Measurements from ENCODE around the gene H2BK1. TPM values are rescaled to one million over a fixed set of nuclear protein-coding genes. Genes with fewer than 3 reads are reported as not detected.

Gene H2BK1
- total RNA-seq, 1 experiment from 2014 or later: 0.87 TPM

GRCh38 chr7:151187409-151188251 lies 22.7 kb downstream of the H2BK1 start (continued):
- TF ChIP-seq CTCF (IDR thresholded peaks at IDR 0.05) (no peak), IRF1 (CRISPR knock-in tag; IDR thresholded peaks at IDR 0.05) (no peak), TP53 (CRISPR knock-in tag; IDR thresholded peaks at IDR 0.05) (no peak), GABPB1 (CRISPR knock-in tag; IDR thresholded peaks at IDR 0.05) (no peak), ZNF121 (CRISPR knock-in tag; IDR thresholded peaks at IDR 0.05) (no peak), E2F4 (CRISPR knock-in tag; IDR thresholded peaks at IDR 0.05; ENCODE audit: borderline replicate concordance, low read depth) (no peak), PRDM15 (CRISPR knock-in tag; IDR thresholded peaks at IDR 0.05) (no peak), E2F1 (CRISPR knock-in tag; IDR thresholded peaks at IDR 0.05) (no peak), ATF2 (CRISPR knock-in tag; IDR thresholded peaks at IDR 0.05; ENCODE audit: borderline replicate concordance, low read depth) (no peak), SMAD4 (CRISPR knock-in tag; IDR thresholded peaks at IDR 0.05) (no peak), HMGA2 (CRISPR knock-in tag; IDR thresholded peaks at IDR 0.05) (no peak)

GRCh38 chr7:151186640-151187408 lies 23.5 kb downstream of the H2BK1 start, which contains the start of gene ASB10:
TSS of gene ASB10 (minus strand) at chr7:151187250. CDS start at chr7:151187130, 120 bp downstream.
- ChIA-PET CTCF (interaction anchor here (0.9 to 1.9 kb wide), 3 partner anchors 57 to 168 kb away, joined by 3 to 7 read pairs (median 4); no protein-coding TSS in a partner anchor), POLR2A (interaction anchor here (0.6 kb wide), 1 partner anchor 165 kb away, joined by 3 read pairs; no protein-coding TSS in a partner anchor)
- no peaks in the 10 kb centered on the region for H3K36me3 Mint-ChIP-seq
- DNase-seq (ENCODE audit: low spot score): no peak
- H3K27me3 Mint-ChIP-seq (ENCODE audit: low read depth): no peaks in the 10 kb centered on the region; the same call in 1 of the 2 replicates
- no peaks in the 10 kb centered on the region for H3K4me1 Mint-ChIP-seq
- no peak for ATAC-seq
- no peak within 1 kb of the TSS for H3K4me3 Mint-ChIP-seq
- H3K9me3 Mint-ChIP-seq: no peaks in the 10 kb centered on the region
- no peak within 1 kb of the TSS for H3K27ac Mint-ChIP-seq
- TF ChIP-seq JAZF1 (CRISPR knock-in tag; IDR thresholded peaks at IDR 0.05): no peak
- no peak for TF ChIP-seq CTCF (IDR thresholded peaks at IDR 0.05)
- TF ChIP-seq ZNF671 (CRISPR knock-in tag; IDR thresholded peaks at IDR 0.05): no peak
- TF ChIP-seq FOXJ3 (CRISPR knock-in tag; IDR thresholded peaks at IDR 0.05; ENCODE audit: borderline replicate concordance): no peak
- TF ChIP-seq ATF2 (CRISPR knock-in tag; IDR thresholded peaks at IDR 0.05; ENCODE audit: borderline replicate concordance, low read depth): no peak
- no peak for TF ChIP-seq PREB (CRISPR knock-in tag; IDR thresholded peaks at IDR 0.05; ENCODE audit: borderline replicate concordance)
- no peak for TF ChIP-seq MYBL2 (CRISPR knock-in tag; IDR thresholded peaks at IDR 0.05)

Data from WTC11 (cell line).